IMR-90 (cell line): ENCODE results near the gene CCSER1. TPM values are rescaled to one million over a fixed set of nuclear protein-coding genes. Genes with fewer than 3 reads are reported as not detected.

Source experiments
- ATAC-seq: fragments of 200-7000 bp; cut with Tn5 transposase; 2 replicates; pipeline ENCODE4 v1.9.1; 2020; ENCODE audit warnings: low read depth, mild to moderate bottlenecking, moderate library complexity
- BruUV-seq: library from RNA; stranded (reverse); fragments of 400-500 nt; replicated peaks from 2 replicates; lab custom pipeline; 2021; lab: Mats Ljungman, UMichigan
- CTCF ChIA-PET: fragments of 300-600 bp; formaldehyde crosslinking; extraction: SDS; loops from one replicate; lab custom pipeline; 2021; ENCODE audit warnings: antibody characterized with exemption; lab: Yijun Ruan, JAX
- POLR2A ChIA-PET: fragments of 300-600 bp; sonication (Branson Sonifier 250); formaldehyde crosslinking; loops from one replicate; lab custom pipeline; 2022; ENCODE audit warnings: antibody characterized with exemption; ENCODE audit not compliant: unreplicated experiment; lab: Charles Lee
- DNase-seq: peaks from one replicate; pipeline ENCODE4 v3.0.0; 2013
- H2AFZ ChIP-seq: replicated peaks from 2 replicates; pipeline ENCODE3; 2013; ENCODE audit warnings: low read length, mild to moderate bottlenecking; ENCODE audit not compliant: poor library complexity
- H2AK5ac ChIP-seq: 2 replicates; pipeline ENCODE4 v1.6.1; 2013; ENCODE audit warnings: low read depth, low read length, inconsistent platforms
- H2AK9ac ChIP-seq: replicated peaks from 2 replicates; pipeline ENCODE3; 2013; ENCODE audit warnings: mild to moderate bottlenecking, low read depth, low read length, moderate library complexity; ENCODE audit not compliant: poor library complexity
- H2BK120ac ChIP-seq: 2 replicates; pipeline ENCODE4 v1.6.1; 2013; ENCODE audit warnings: low read depth, low read length, inconsistent platforms
- H2BK15ac ChIP-seq: 3 replicates; pipeline ENCODE4 v1.6.1; 2013; ENCODE audit warnings: low read depth, low read length, inconsistent platforms
- H2BK20ac ChIP-seq: 2 replicates; pipeline ENCODE4 v1.6.1; 2013; ENCODE audit warnings: low read depth, mild to moderate bottlenecking, inconsistent platforms, low read length, moderate library complexity
- H2BK5ac ChIP-seq: 2 replicates; pipeline ENCODE4 v1.6.1; 2013; ENCODE audit warnings: mild to moderate bottlenecking, low read depth, low read length, inconsistent platforms; ENCODE audit not compliant: poor library complexity, severe bottlenecking
- H3K14ac ChIP-seq: replicated peaks from 2 replicates; pipeline ENCODE4 v1.6.1; 2013; ENCODE audit warnings: low read depth, low read length, inconsistent platforms
- H3K18ac ChIP-seq: 2 replicates; pipeline ENCODE4 v1.6.1; 2013; ENCODE audit warnings: low read depth, low read length, control low read depth
- H3K23ac ChIP-seq: 2 replicates; pipeline ENCODE4 v1.6.1; 2013; ENCODE audit warnings: low read depth, low read length, inconsistent platforms
- H3K27ac ChIP-seq: 2 replicates; pipeline ENCODE4 v1.5.1; 2013; ENCODE audit warnings: mild to moderate bottlenecking, control low read depth, low read length; ENCODE audit not compliant: insufficient read depth
- H3K27me3 ChIP-seq: 2 replicates; pipeline ENCODE4 v1.6.1; 2013; ENCODE audit warnings: low read length; ENCODE audit not compliant: control insufficient read depth, insufficient read depth
- H3K36me3 ChIP-seq: 2 replicates; pipeline ENCODE4 v1.6.1; 2013; ENCODE audit warnings: low read length, mixed read lengths; ENCODE audit not compliant: control insufficient read depth, insufficient read depth
- H3K4ac ChIP-seq: 2 replicates; pipeline ENCODE4 v1.6.1; 2013; ENCODE audit warnings: low read depth, low read length, inconsistent platforms
- H3K4me1 ChIP-seq: 2 replicates; pipeline ENCODE4 v1.6.1; 2013; ENCODE audit warnings: low read length, mixed read lengths; ENCODE audit not compliant: control insufficient read depth, insufficient read depth
- H3K4me2 ChIP-seq: 2 replicates; pipeline ENCODE4 v1.6.1; 2013; ENCODE audit warnings: low read depth, mild to moderate bottlenecking, control low read depth, low read length, moderate library complexity
- H3K4me3 ChIP-seq: 2 replicates; pipeline ENCODE4 v1.5.1; 2013; ENCODE audit warnings: low read depth, mild to moderate bottlenecking, control low read depth, low read length, moderate library complexity; ENCODE audit not compliant: insufficient read depth
- H3K56ac ChIP-seq: 2 replicates; pipeline ENCODE4 v1.6.1; 2013; ENCODE audit warnings: low read length, inconsistent platforms; ENCODE audit not compliant: insufficient read depth; ENCODE audit errors: extremely low read depth
- H3K79me1 ChIP-seq, 2 experiments: 2 replicates each; pipeline ENCODE4 v1.6.1; 2013; ENCODE audit warnings: low read length in 2 of 2, inconsistent platforms in 1 of 2, low read depth in 1 of 2
- H3K9ac ChIP-seq: 2 replicates; pipeline ENCODE4 v1.6.1; 2013; ENCODE audit warnings: low read depth, low read length, control low read depth
- H3K9me1 ChIP-seq: 2 replicates; pipeline ENCODE4 v1.6.1; 2013; ENCODE audit warnings: low read length, inconsistent platforms; ENCODE audit not compliant: insufficient read depth
- H3K9me3 ChIP-seq: 2 replicates; pipeline ENCODE4 v1.6.1; 2013; ENCODE audit warnings: low read length; ENCODE audit not compliant: control insufficient read depth, insufficient read depth
- H4K20me1 ChIP-seq: 2 replicates; pipeline ENCODE4 v1.6.1; 2013; ENCODE audit warnings: low read length, inconsistent platforms; ENCODE audit not compliant: insufficient read depth
- H4K5ac ChIP-seq: 2 replicates; pipeline ENCODE4 v1.6.1; 2013; ENCODE audit warnings: mild to moderate bottlenecking, low read depth, low read length, control low read depth
- H4K8ac ChIP-seq, 2 experiments: 2 replicates each; pipeline ENCODE4 v1.6.1; 2013; ENCODE audit warnings: low read depth in 2 of 2, low read length in 2 of 2, control low read depth in 1 of 2, inconsistent platforms in 1 of 2
- H4K91ac ChIP-seq: 2 replicates; pipeline ENCODE4 v1.6.1; 2013; ENCODE audit warnings: low read depth, low read length, inconsistent platforms; ENCODE audit not compliant: insufficient read depth
- BHLHE40 ChIP-seq: fragments of 150-350 bp; IDR thresholded peaks from 2 replicates; pipeline ENCODE4 v1.6.1; 2016; ENCODE audit warnings: mild to moderate bottlenecking, low read depth, low read length
- CEBPB ChIP-seq: IDR thresholded peaks from 2 replicates; pipeline ENCODE4 v1.6.1; 2012; ENCODE audit warnings: low read depth, low read length, improper control_type of control experiment
- CHD1 ChIP-seq: IDR thresholded peaks from 2 replicates; pipeline ENCODE4 v1.6.1; 2012; ENCODE audit warnings: low read depth, low read length, improper control_type of control experiment
- FOS ChIP-seq: fragments of 150-350 bp; IDR thresholded peaks from 2 replicates; pipeline ENCODE4 v1.6.1; 2016; ENCODE audit warnings: low read depth, low read length
- MAFK ChIP-seq: IDR thresholded peaks from 2 replicates; pipeline ENCODE4 v1.6.1; 2012; ENCODE audit warnings: low read depth, low read length, improper control_type of control experiment
- MAZ ChIP-seq: IDR thresholded peaks from 2 replicates; pipeline ENCODE4 v1.6.1; 2012; ENCODE audit warnings: low read depth, mild to moderate bottlenecking, low read length, improper control_type of control experiment, moderate library complexity, borderline replicate concordance
- MXI1 ChIP-seq: IDR thresholded peaks from 2 replicates; pipeline ENCODE4 v1.6.1; 2012; ENCODE audit warnings: low read depth, mild to moderate bottlenecking, low read length, moderate library complexity, borderline replicate concordance
- NFE2L2 ChIP-seq: fragments of 150-350 bp; IDR thresholded peaks from 2 replicates; pipeline ENCODE4 v1.6.1; 2016; ENCODE audit warnings: low read depth, mild to moderate bottlenecking, low read length
- POLR2A ChIP-seq: IDR thresholded peaks from 2 replicates; pipeline ENCODE4 v1.6.1; 2012; ENCODE audit warnings: mild to moderate bottlenecking, low read depth, low read length
- RAD21 ChIP-seq: IDR thresholded peaks from 2 replicates; pipeline ENCODE4 v1.6.1; 2012; ENCODE audit warnings: low read length, improper control_type of control experiment
- RCOR1 ChIP-seq: IDR thresholded peaks from 2 replicates; pipeline ENCODE4 v1.6.1; 2012; ENCODE audit warnings: mild to moderate bottlenecking, low read length, improper control_type of control experiment; ENCODE audit not compliant: insufficient replicate concordance
- RFX5 ChIP-seq: IDR thresholded peaks from 2 replicates; pipeline ENCODE4 v1.8.0; 2012; ENCODE audit warnings: low read depth, mild to moderate bottlenecking, low read length, moderate library complexity
- SMC3 ChIP-seq: fragments of 150-350 bp; IDR thresholded peaks from 2 replicates; pipeline ENCODE4 v1.6.1; 2016; ENCODE audit warnings: low read depth, mild to moderate bottlenecking, antibody characterized with exemption, low read length, moderate library complexity
- USF2 ChIP-seq: fragments of 150-350 bp; IDR thresholded peaks from 2 replicates; pipeline ENCODE4 v1.6.1; 2017; ENCODE audit warnings: mild to moderate bottlenecking, antibody characterized with exemption, low read length, low read depth
- WGBS, 2 experiments: methylation state at CpG; one replicate each; pipeline versions ENCODE4 v1.1.5 to v1.1.7; 2013; ENCODE audit warnings: missing lambda C conversion rate in 2 of 2; ENCODE audit not compliant: insufficient read length in 1 of 2; ENCODE audit errors: extremely low coverage in 2 of 2; 5-methylcytosine and 5-hydroxymethylcytosine counted together
- dilution Hi-C: fragments of 300-500 bp; cut with HindIII; formaldehyde crosslinking; loops from one replicate; pipeline ENCODE4 v1.14.3; 2018; ENCODE audit warnings: low sequenced_read_pairs; ENCODE audit not compliant: unreplicated experiment
- in situ Hi-C: fragments of 300-500 bp; cut with MboI; formaldehyde crosslinking; loops from 3 replicates; pipeline ENCODE4 v1.14.3; 2019; ENCODE audit warnings: low sequenced_read_pairs, inconsistent platforms, mixed read lengths
- intact Hi-C: fragments of 100-400 bp; cut with micrococcal nuclease; formaldehyde crosslinking; loops from 2 replicates; pipeline ENCODE4 v1.10.0; 2022
- polyA plus RNA-seq, 3 experiments: library from polyadenylated mRNA; depleted of rRNA; stranded (reverse); fragments of >200 nt; gene quantifications; 2 replicates each; pipeline ENCODE4 v1.2.3, GENCODE V29; 2012; ENCODE audit warnings: low replicate concordance in 1 of 3
- total RNA-seq: library from RNA; depleted of rRNA; stranded (reverse); fragments of >200 nt; gene quantifications from 2 replicates; pipeline ENCODE4 v1.2.3, GENCODE V29; 2012
- TF ChIP-seq, protein P1 (sequence below): conservative IDR thresholded peaks from 2 replicates; pipeline ENCODE4 v1.5.1; 2012; ENCODE audit warnings: mild to moderate bottlenecking, low read depth, low read length, improper control_type of control experiment
- TF ChIP-seq, protein P2 (sequence below): fragments of 150-350 bp; IDR thresholded peaks from 2 replicates; pipeline ENCODE4 v1.6.1; 2016; ENCODE audit warnings: low read depth, mild to moderate bottlenecking, low read length, moderate library complexity, borderline replicate concordance

CCSER1 gene
- total and polyA plus RNA-seq, 2 of the 4 experiments (the other 2 are of a cell fraction), result not detected

- ATAC-seq, result no peak
- Histone ChIP-seq H2BK120ac (no peak overlapping the region), H2BK5ac (no peak overlapping the region), H3K79me1 (no peaks in the 10 kb centered on the region), H2BK15ac (no peak overlapping the region), H4K5ac (no peak overlapping the region), H3K9ac (no peak overlapping the region), H3K56ac (no peak overlapping the region), H3K27me3 (peaks cover 8% of the 10 kb centered on the region; the same call in 1 of the 2 replicates), H3K4me3 (no peak overlapping the region), H3K36me3 (no peaks in the 10 kb centered on the region), H3K4me2 (no peak overlapping the region), H3K27ac (no peak overlapping the region), H3K23ac (no peak overlapping the region), H2AK5ac (no peak overlapping the region), H3K18ac (no peak overlapping the region), H3K4me1 (no peaks in the 10 kb centered on the region), H3K9me3 (no peaks in the 10 kb centered on the region), H2AK9ac (no peak overlapping the region), H2AFZ (no peak overlapping the region), H4K20me1 (no peaks in the 10 kb centered on the region), H3K4ac (no peak overlapping the region), H2BK20ac (no peak overlapping the region), H4K8ac (no peak overlapping the region), H3K14ac (no peak overlapping the region), H3K9me1 (no peaks in the 10 kb centered on the region), H4K91ac (no peak overlapping the region)
- TF ChIP-seq, protein P1, sequence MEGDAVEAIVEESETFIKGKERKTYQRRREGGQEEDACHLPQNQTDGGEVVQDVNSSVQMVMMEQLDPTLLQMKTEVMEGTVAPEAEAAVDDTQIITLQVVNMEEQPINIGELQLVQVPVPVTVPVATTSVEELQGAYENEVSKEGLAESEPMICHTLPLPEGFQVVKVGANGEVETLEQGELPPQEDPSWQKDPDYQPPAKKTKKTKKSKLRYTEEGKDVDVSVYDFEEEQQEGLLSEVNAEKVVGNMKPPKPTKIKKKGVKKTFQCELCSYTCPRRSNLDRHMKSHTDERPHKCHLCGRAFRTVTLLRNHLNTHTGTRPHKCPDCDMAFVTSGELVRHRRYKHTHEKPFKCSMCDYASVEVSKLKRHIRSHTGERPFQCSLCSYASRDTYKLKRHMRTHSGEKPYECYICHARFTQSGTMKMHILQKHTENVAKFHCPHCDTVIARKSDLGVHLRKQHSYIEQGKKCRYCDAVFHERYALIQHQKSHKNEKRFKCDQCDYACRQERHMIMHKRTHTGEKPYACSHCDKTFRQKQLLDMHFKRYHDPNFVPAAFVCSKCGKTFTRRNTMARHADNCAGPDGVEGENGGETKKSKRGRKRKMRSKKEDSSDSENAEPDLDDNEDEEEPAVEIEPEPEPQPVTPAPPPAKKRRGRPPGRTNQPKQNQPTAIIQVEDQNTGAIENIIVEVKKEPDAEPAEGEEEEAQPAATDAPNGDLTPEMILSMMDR, result no peak
- TF ChIP-seq BHLHE40 (no peak), RFX5 (no peak), MAZ (no peak), USF2 (no peak), CEBPB (no peak), CHD1 (no peak), FOS (no peak), NFE2L2 (no peak), RCOR1 (no peak), SMC3 (no peak), MAFK (no peak), MXI1 (no peak), RAD21 (no peak), POLR2A (no peak)
- TF ChIP-seq, protein P2, sequence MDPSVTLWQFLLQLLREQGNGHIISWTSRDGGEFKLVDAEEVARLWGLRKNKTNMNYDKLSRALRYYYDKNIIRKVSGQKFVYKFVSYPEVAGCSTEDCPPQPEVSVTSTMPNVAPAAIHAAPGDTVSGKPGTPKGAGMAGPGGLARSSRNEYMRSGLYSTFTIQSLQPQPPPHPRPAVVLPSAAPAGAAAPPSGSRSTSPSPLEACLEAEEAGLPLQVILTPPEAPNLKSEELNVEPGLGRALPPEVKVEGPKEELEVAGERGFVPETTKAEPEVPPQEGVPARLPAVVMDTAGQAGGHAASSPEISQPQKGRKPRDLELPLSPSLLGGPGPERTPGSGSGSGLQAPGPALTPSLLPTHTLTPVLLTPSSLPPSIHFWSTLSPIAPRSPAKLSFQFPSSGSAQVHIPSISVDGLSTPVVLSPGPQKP, result no peak
- in situ Hi-C loops, result no loop called here
- ChIA-PET CTCF (no interaction called here), POLR2A (no interaction called here)
- intact Hi-C loops, result no loop called here
- BruUV-seq, result no TSS peak
- DNase-seq, result no peak
- no CpG with 5 or more reads among the region's 5 CpGs for WGBS, 2 experiments
- dilution Hi-C loops, result no loop called here
Measured at GRCh38 chr4:90130076-90130475, 2.9 kb downstream of the CCSER1 start.
